HepG2 (cell line): ENCODE results near the gene PRELP. TPM values are rescaled to one million over a fixed set of nuclear protein-coding genes. Genes with fewer than 3 reads are reported as not detected.

Experiments
- ATAC-seq: fragments of 200-7000 bp; cut with Tn5 transposase; 3 replicates; pipeline ENCODE4 v1.9.1; 2020; ENCODE audit warnings: mild to moderate bottlenecking, moderate library complexity
- BruUV-seq: library from RNA; stranded (reverse); fragments of 400-500 nt; replicated peaks from 2 replicates; lab custom pipeline; 2021; lab: Mats Ljungman, UMichigan
- CTCF ChIA-PET: fragments of 300-600 bp; formaldehyde crosslinking; extraction: SDS; loops from one replicate; lab custom pipeline; 2021; ENCODE audit warnings: low total read pairs, inconsistent platforms, low intra/inter-chr PET ratio; lab: Yijun Ruan, JAX
- POLR2A ChIA-PET: fragments of 350-600 bp; sonication (Branson Sonifier 250); formaldehyde crosslinking; loops from one replicate; lab custom pipeline; 2020; ENCODE audit warnings: antibody characterized with exemption, inconsistent platforms; lab: Yijun Ruan, JAX
- DNase-seq: peaks from one replicate; pipeline ENCODE4 v3.0.0-alpha.2; 2015; ENCODE audit warnings: low spot score
- FAIRE-seq: peaks from 3 replicates; lab custom pipeline; 2011; peaks lifted over from hg19 to GRCh38; lab: Jason Lieb, UNC
- H2AFZ ChIP-seq: one replicate; pipeline ENCODE4 v1.6.1; 2011; ENCODE audit warnings: low read length, inconsistent platforms
- H3K27ac ChIP-seq: fragments of 300-600 bp; 3 replicates; pipeline ENCODE4 v1.8.0; 2011; ENCODE audit warnings: mixed run types, mild to moderate bottlenecking, mixed read lengths, low read length, inconsistent platforms; ENCODE audit not compliant: insufficient read depth; ENCODE audit errors: extremely low read length
- H3K27me3 ChIP-seq, 2 experiments: fragments of 200-600 bp in 1 of 2; 2 replicates in 1 of 2; 3 replicates in 1 of 2; pipeline versions ENCODE4 v1.6.0 to v1.8.0; 2011; ENCODE audit warnings: low read length in 2 of 2, mild to moderate bottlenecking in 2 of 2, moderate library complexity in 2 of 2, inconsistent platforms in 1 of 2; ENCODE audit not compliant: insufficient read depth in 2 of 2, control insufficient read depth in 1 of 2
- H3K36me3 ChIP-seq, 2 experiments: fragments of 200-600 bp in 1 of 2; replicated peaks in 1 of 2; 2 replicates in 1 of 2; 3 replicates in 1 of 2; pipeline versions ENCODE4 v1.5.1 to v1.8.0; 2011; ENCODE audit warnings: low read length in 2 of 2, inconsistent platforms in 1 of 2; ENCODE audit not compliant: insufficient read depth in 2 of 2, control insufficient read depth in 1 of 2
- H3K4me1 ChIP-seq: 2 replicates; pipeline ENCODE4 v1.5.1; 2012; ENCODE audit warnings: low read length, inconsistent platforms; ENCODE audit not compliant: insufficient read depth
- H3K4me2 ChIP-seq: 2 replicates; pipeline ENCODE4 v1.6.0; 2011; ENCODE audit warnings: low read depth, low read length, inconsistent platforms
- H3K4me3 ChIP-seq, 3 experiments: fragments of 200-600 bp in 1 of 3; sonication (generic), shearing (Covaris generic) in 1 of 3; replicated peaks in 1 of 3; 2 replicates each; pipeline ENCODE4 v1.5.1; 2011 to 2016; ENCODE audit warnings: low read length in 3 of 3, inconsistent platforms in 2 of 3, low read depth in 2 of 3, mild to moderate bottlenecking in 2 of 3, control low read depth in 1 of 3, mixed read lengths in 1 of 3; ENCODE audit not compliant: insufficient read depth in 1 of 3
- H3K79me2 ChIP-seq: one replicate; pipeline ENCODE4 v1.6.1; 2011; ENCODE audit warnings: low read length, inconsistent platforms; ENCODE audit not compliant: insufficient read depth
- H3K9ac ChIP-seq: 2 replicates; pipeline ENCODE4 v1.6.0; 2011; ENCODE audit warnings: mild to moderate bottlenecking, low read depth, low read length, inconsistent platforms; ENCODE audit not compliant: insufficient read depth
- H3K9me3 ChIP-seq: 2 replicates; pipeline ENCODE4 v1.5.1; 2012; ENCODE audit warnings: mild to moderate bottlenecking, low read length
- H4K20me1 ChIP-seq: 2 replicates; pipeline ENCODE4 v1.6.0; 2011; ENCODE audit warnings: inconsistent platforms, mild to moderate bottlenecking, low read length, moderate library complexity; ENCODE audit not compliant: insufficient read depth
- AKAP8 ChIP-seq: sonication (generic); formaldehyde crosslinking; IDR thresholded peaks from 2 replicates; pipeline ENCODE4 v1.5.1; 2020; ENCODE audit warnings: mild to moderate bottlenecking, missing genetic modification reagents
- ATF7-NPFF ChIP-seq: sonication (generic); formaldehyde crosslinking; IDR thresholded peaks from 2 replicates; pipeline ENCODE4 v1.8.1; 2023; ENCODE audit warnings: mild to moderate bottlenecking, low read depth, missing genetic modification reagents, moderate library complexity
- THYN1 ChIP-seq: sonication (generic); formaldehyde crosslinking; IDR thresholded peaks from 2 replicates; pipeline ENCODE4 v1.8.1; 2023; ENCODE audit warnings: low read depth, mild to moderate bottlenecking, moderate library complexity, missing genetic modification reagents, borderline replicate concordance
- ZIK1 ChIP-seq: sonication (generic); formaldehyde crosslinking; IDR thresholded peaks from 2 replicates; pipeline ENCODE4 v1.5.0; 2020; ENCODE audit warnings: mild to moderate bottlenecking, low read depth, missing genetic modification reagents, borderline replicate concordance
- ZNF136 ChIP-seq: sonication (generic); formaldehyde crosslinking; IDR thresholded peaks from 2 replicates; pipeline ENCODE4 v1.8.1; 2022; ENCODE audit warnings: low read depth, mild to moderate bottlenecking, moderate library complexity, missing genetic modification reagents
- ZNF792 ChIP-seq: IDR thresholded peaks from 2 replicates; pipeline ENCODE4 v1.6.1; 2016
- ZNF879 ChIP-seq: sonication (generic); formaldehyde crosslinking; IDR thresholded peaks from 2 replicates; pipeline ENCODE4 v1.8.1; 2023; ENCODE audit warnings: missing genetic modification reagents
- WGBS: methylation state at CpG from one replicate; pipeline ENCODE4 v1.1.6; 2017; ENCODE audit warnings: low lambda C conversion rate; 5-methylcytosine and 5-hydroxymethylcytosine counted together
- in situ Hi-C: cut with HindIII; loops from 2 replicates; pipeline ENCODE4 v1.10.0; 2017; ENCODE audit warnings: low pct_unique_long_range_greater_than_20kb; ENCODE audit not compliant: extremely low pct_ligation_motif_present
- intact Hi-C: fragments of 100-400 bp; cut with micrococcal nuclease; formaldehyde crosslinking; loops from one replicate; pipeline ENCODE4 v1.10.0; 2022; ENCODE audit not compliant: unreplicated experiment
- polyA plus RNA-seq, 8 experiments: library from polyadenylated mRNA; depleted of rRNA in 3 of 8; stranded (reverse) in 7 of 8; unstranded in 1 of 8; fragments of >200 nt; fragmentation: Illumina TruSeq in 4 of 8; extraction: Trizol in 4 of 8; gene quantifications; 2 replicates each; pipeline versions ENCODE4 v1.2.1 to v1.2.3, GENCODE V29; 2011 to 2016; ENCODE audit warnings: low read depth in 4 of 8, missing spikeins in 1 of 8, mixed read lengths in 1 of 8; ENCODE audit not compliant: insufficient read depth in 1 of 8
- total RNA-seq, 5 experiments: library from RNA; depleted of rRNA; stranded (reverse); fragments of >200 nt; fragmentation: Illumina TruSeq; extraction: Trizol; gene quantifications; 2 replicates each; pipeline ENCODE4 v1.2.3, GENCODE V29; 2016; ENCODE audit warnings: low read depth in 1 of 5
- TF ChIP-seq, protein P1 (sequence below): sonication (generic); formaldehyde crosslinking; IDR thresholded peaks from 2 replicates; pipeline ENCODE4 v1.4.0; 2020; ENCODE audit warnings: missing genetic modification reagents
- TF ChIP-seq, protein P2 (sequence below): IDR thresholded peaks from 2 replicates; pipeline ENCODE4 v1.6.1; 2016; ENCODE audit warnings: low read depth, borderline replicate concordance
- TF ChIP-seq, protein P3 (sequence below): sonication (generic); formaldehyde crosslinking; IDR thresholded peaks from 2 replicates; pipeline ENCODE4 v1.4.0; 2020; ENCODE audit warnings: missing genetic modification reagents, borderline replicate concordance

The PRELP gene
- total and polyA plus RNA-seq, 2 of the 13 experiments (the other 11 are each of a cell fraction or from before 2014, with no cell fraction given): not detected

DNA sequence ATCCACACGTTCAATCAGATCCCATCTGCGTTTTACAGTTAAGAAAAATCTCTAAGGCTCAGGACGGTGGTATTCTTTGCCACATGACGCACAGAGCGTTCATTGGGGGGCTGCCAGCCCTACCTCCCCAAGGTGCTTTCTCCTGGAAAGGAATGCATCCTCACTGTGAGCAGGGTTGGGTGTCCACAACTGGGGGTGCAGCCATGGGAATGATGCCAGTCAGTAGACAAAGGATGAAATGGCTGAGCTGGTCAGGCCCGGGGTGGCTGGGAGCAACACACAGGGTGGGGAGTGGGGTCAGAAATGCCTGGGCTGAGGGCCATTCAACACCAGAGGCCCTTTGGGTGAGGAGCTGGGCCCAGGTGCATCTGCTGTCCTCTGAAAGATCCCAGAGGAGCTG lies 44.3 kb downstream of the PRELP start:
- Histone ChIP-seq H3K4me1 (no peaks in the 10 kb centered on the region), H3K4me3 (no peak overlapping the region), H3K36me3 (no peaks in the 10 kb centered on the region), H4K20me1 (no peaks in the 10 kb centered on the region), H3K4me2 (no peak overlapping the region), H3K9me3 (no peaks in the 10 kb centered on the region), H3K27ac (no peak overlapping the region), H2AFZ (no peak overlapping the region), H3K27me3 (peaks cover 3 to 9% of the 10 kb centered on the region in 2 experiments; a peak in 3 of 5 replicates), H3K9ac (no peak overlapping the region)
- FAIRE-seq (no peak), DNase-seq (no peak)
- 24% methylated on average over 5 of the region's 6 CpGs for WGBS
- in situ Hi-C loops (no loop called here), intact Hi-C loops (no loop called here)
- CTCF ChIA-PET: no interaction called here
- TF ChIP-seq ZNF792 (CRISPR knock-in tag) (no peak), THYN1 (CRISPR knock-in tag) (no peak), AKAP8 (no peak), ATF7-NPFF (no peak), ZNF879 (CRISPR knock-in tag) (no peak), ZNF136 (CRISPR knock-in tag) (no peak), ZIK1 (CRISPR knock-in tag) (no peak)
- TF ChIP-seq, protein P1, sequence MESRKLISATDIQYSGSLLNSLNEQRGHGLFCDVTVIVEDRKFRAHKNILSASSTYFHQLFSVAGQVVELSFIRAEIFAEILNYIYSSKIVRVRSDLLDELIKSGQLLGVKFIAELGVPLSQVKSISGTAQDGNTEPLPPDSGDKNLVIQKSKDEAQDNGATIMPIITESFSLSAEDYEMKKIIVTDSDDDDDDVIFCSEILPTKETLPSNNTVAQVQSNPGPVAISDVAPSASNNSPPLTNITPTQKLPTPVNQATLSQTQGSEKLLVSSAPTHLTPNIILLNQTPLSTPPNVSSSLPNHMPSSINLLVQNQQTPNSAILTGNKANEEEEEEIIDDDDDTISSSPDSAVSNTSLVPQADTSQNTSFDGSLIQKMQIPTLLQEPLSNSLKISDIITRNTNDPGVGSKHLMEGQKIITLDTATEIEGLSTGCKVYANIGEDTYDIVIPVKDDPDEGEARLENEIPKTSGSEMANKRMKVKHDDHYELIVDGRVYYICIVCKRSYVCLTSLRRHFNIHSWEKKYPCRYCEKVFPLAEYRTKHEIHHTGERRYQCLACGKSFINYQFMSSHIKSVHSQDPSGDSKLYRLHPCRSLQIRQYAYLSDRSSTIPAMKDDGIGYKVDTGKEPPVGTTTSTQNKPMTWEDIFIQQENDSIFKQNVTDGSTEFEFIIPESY (CRISPR knock-in tag): no peak
- TF ChIP-seq, protein P2, sequence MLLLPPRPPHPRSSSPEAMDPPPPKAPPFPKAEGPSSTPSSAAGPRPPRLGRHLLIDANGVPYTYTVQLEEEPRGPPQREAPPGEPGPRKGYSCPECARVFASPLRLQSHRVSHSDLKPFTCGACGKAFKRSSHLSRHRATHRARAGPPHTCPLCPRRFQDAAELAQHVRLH (CRISPR knock-in tag): no peak
- TF ChIP-seq, protein P3, sequence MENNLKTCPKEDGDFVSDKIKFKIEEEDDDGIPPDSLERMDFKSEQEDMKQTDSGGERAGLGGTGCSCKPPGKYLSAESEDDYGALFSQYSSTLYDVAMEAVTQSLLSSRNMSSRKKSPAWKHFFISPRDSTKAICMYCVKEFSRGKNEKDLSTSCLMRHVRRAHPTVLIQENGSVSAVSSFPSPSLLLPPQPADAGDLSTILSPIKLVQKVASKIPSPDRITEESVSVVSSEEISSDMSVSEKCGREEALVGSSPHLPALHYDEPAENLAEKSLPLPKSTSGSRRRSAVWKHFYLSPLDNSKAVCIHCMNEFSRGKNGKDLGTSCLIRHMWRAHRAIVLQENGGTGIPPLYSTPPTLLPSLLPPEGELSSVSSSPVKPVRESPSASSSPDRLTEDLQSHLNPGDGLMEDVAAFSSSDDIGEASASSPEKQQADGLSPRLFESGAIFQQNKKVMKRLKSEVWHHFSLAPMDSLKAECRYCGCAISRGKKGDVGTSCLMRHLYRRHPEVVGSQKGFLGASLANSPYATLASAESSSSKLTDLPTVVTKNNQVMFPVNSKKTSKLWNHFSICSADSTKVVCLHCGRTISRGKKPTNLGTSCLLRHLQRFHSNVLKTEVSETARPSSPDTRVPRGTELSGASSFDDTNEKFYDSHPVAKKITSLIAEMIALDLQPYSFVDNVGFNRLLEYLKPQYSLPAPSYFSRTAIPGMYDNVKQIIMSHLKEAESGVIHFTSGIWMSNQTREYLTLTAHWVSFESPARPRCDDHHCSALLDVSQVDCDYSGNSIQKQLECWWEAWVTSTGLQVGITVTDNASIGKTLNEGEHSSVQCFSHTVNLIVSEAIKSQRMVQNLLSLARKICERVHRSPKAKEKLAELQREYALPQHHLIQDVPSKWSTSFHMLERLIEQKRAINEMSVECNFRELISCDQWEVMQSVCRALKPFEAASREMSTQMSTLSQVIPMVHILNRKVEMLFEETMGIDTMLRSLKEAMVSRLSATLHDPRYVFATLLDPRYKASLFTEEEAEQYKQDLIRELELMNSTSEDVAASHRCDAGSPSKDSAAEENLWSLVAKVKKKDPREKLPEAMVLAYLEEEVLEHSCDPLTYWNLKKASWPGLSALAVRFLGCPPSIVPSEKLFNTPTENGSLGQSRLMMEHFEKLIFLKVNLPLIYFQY: no peak
- TF ChIP-seq, all 625 proteins: peak for 0
- H3K79me2 ChIP-seq: no peaks in the 10 kb centered on the region
- BruUV-seq: no TSS peak
- no peak for ATAC-seq
- POLR2A ChIA-PET: no interaction called here
